RWPE2 (cell line): Measurements from ENCODE around the gene STARD13.

ENCODE experiments used
- ATAC-seq: fragments of 200-7000 bp; cut with Tn5 transposase; 3 replicates; pipeline ENCODE4 v1.9.1; 2021; ENCODE audit warnings: low read depth
- DNase-seq: peaks from one replicate; pipeline ENCODE4 v3.0.0-alpha.2; 2020; ENCODE audit warnings: low spot score
- H3K27ac ChIP-seq: fragments of 450-650 bp; 2 replicates; pipeline ENCODE4 v1.5.1; 2017; ENCODE audit warnings: mild to moderate bottlenecking; ENCODE audit not compliant: poor library complexity, severe bottlenecking
- H3K27me3 ChIP-seq: fragments of 250-450 bp; sonication (Bioruptor Pico); 2 replicates; pipeline ENCODE4 v1.5.1; 2021; ENCODE audit warnings: mild to moderate bottlenecking, moderate library complexity; ENCODE audit not compliant: insufficient read depth, poor library complexity, severe bottlenecking
- H3K36me3 ChIP-seq: fragments of 250-450 bp; sonication (Bioruptor Pico); 2 replicates; pipeline ENCODE4 v1.5.1; 2020; ENCODE audit warnings: low read depth, mild to moderate bottlenecking, moderate library complexity
- H3K4me1 ChIP-seq: fragments of 250-450 bp; sonication (Bioruptor Pico); 2 replicates; pipeline ENCODE4 v1.5.1; 2021; ENCODE audit warnings: mild to moderate bottlenecking, moderate library complexity; ENCODE audit not compliant: insufficient read depth, poor library complexity, severe bottlenecking
- H3K4me3 ChIP-seq: fragments of 250-450 bp; sonication (Bioruptor Pico); 2 replicates; pipeline ENCODE4 v1.5.1; 2021; ENCODE audit warnings: mild to moderate bottlenecking, moderate library complexity; ENCODE audit not compliant: severe bottlenecking
- H3K9me3 ChIP-seq: fragments of 250-450 bp; sonication (Bioruptor Pico); 2 replicates; pipeline ENCODE4 v1.5.1; 2021; ENCODE audit warnings: mild to moderate bottlenecking, moderate library complexity; ENCODE audit not compliant: severe bottlenecking
- CTCF ChIP-seq: fragments of 450-650 bp; IDR thresholded peaks from one replicate; pipeline ENCODE4 v1.5.1; 2017; ENCODE audit warnings: mild to moderate bottlenecking, moderate library complexity; ENCODE audit not compliant: poor library complexity, severe bottlenecking

Gene STARD13

DNA sequence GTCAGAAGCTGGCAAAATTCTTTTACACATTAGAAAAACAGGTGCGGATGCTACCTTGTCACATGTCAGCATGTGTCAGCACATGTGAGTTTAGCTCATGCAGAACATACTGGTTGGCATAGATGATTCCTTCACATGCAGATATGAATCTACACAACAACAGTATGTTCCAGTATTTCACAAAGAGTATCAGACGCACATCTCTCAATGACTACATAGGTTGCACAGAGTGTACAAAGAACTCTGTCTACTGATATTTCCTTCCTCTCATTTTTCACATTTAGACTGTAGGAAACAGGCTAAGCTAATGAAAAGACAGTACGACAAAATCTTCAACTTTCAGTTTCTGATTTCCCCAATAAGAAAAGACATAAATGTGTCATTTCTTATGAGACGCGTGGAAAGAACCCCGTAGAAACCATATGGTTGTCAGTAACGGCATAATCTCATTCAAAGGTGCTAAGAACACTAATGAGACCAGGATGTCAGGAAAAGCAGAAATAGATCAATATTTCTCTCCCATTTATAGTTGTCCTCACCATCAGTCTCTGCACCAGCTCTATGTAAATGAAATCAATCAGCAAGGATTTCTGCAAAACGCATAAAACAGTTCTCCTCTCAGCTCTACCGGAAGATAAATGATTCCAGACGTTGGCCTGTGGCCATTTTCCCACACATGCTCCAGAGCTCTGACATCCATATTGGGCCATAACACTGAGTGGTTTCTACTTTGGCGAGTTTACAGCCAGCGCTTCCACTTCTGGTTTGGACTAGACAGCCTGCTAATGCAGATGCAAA lies 81.2 kb downstream of the STARD13 start:
- Histone ChIP-seq H3K4me1 (peaks cover 22% of the 10 kb centered on the region), H3K27ac (no peak overlapping the region), H3K9me3 (no peaks in the 10 kb centered on the region), H3K4me3 (no peak overlapping the region), H3K36me3 (peaks cover 24% of the 10 kb centered on the region), H3K27me3 (no peaks in the 10 kb centered on the region)
- DNase-seq (no peak), ATAC-seq (no peak)
- no peak for TF ChIP-seq CTCF

DNA sequence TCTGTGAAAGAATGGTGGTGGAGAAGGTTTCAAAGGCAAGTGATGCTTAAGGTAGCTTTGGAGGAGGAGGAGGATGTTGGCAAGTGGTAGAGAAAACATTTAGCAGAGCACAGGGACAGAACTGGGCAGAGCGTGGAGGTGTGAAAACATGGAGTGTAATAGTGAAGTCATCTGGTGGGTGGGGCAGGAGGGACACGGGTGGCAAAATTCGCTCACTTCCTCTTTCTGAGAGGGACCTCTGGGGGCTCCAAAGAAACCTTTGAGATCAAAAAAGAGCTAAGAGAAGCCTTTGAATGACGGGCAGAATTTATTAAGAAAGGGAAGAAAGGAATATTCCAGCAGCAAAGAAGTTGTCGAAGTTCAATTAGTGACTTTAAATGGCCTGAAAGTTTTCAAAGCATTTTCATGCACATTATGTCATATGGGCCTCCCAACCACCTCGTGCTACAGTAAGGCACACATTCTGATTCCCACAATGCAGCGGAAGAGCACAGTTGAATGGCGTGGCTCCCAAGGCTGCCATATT lies 82.8 kb downstream of the STARD13 start:
- Histone ChIP-seq H3K4me3 (no peak overlapping the region), H3K36me3 (peaks cover 24% of the 10 kb centered on the region), H3K27me3 (no peaks in the 10 kb centered on the region), H3K27ac (no peak overlapping the region), H3K4me1 (peaks cover 10% of the 10 kb centered on the region), H3K9me3 (no peaks in the 10 kb centered on the region)
- no peak for ATAC-seq
- TF ChIP-seq CTCF, result no peak
- no peak for DNase-seq

DNA sequence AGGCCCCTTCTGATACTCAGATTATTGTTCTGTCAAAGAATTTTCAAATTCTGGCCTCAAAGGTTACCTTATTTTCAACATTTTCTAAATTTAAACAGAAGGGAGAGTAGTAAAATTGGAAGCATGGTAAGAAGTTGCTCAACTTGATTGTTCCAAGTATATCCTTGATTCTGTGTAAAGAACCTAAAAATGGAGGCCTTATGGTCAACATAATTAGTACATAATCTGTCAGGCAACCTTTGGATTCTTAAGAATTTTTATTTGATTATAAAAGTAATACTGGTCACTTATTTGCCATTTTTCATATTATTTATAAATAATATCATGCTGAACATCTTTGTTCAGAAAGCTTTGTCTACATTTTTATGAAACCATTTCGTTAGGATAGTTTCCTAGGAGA lies 83.9 kb downstream of the STARD13 start:
- H3K4me1 ChIP-seq, result peaks cover under 1% of the 10 kb centered on the region
- ATAC-seq, result no peak

GRCh38 chr13:33199289-33199850 lies 86.2 kb downstream of the STARD13 start:
- Histone ChIP-seq H3K27ac (no peak overlapping the region), H3K27me3 (no peaks in the 10 kb centered on the region), H3K9me3 (no peaks in the 10 kb centered on the region), H3K4me1 (peaks cover 9% of the 10 kb centered on the region), H3K4me3 (no peak overlapping the region), H3K36me3 (peaks cover 11% of the 10 kb centered on the region)
- ATAC-seq (no peak), DNase-seq (no peak)
- TF ChIP-seq CTCF, result no peak

More for the DNA sequence above, 83.9 kb downstream of the STARD13 start:
- H3K27me3 ChIP-seq, result no peaks in the 10 kb centered on the region
- H3K9me3 ChIP-seq, result no peaks in the 10 kb centered on the region
- peaks cover 18% of the 10 kb centered on the region for H3K36me3 ChIP-seq
- no peak for TF ChIP-seq CTCF
- DNase-seq, result no peak
- H3K4me3 ChIP-seq, result no peak overlapping the region
- no peak overlapping the region for H3K27ac ChIP-seq
